ENCODE results near the gene TET2.

DNA sequence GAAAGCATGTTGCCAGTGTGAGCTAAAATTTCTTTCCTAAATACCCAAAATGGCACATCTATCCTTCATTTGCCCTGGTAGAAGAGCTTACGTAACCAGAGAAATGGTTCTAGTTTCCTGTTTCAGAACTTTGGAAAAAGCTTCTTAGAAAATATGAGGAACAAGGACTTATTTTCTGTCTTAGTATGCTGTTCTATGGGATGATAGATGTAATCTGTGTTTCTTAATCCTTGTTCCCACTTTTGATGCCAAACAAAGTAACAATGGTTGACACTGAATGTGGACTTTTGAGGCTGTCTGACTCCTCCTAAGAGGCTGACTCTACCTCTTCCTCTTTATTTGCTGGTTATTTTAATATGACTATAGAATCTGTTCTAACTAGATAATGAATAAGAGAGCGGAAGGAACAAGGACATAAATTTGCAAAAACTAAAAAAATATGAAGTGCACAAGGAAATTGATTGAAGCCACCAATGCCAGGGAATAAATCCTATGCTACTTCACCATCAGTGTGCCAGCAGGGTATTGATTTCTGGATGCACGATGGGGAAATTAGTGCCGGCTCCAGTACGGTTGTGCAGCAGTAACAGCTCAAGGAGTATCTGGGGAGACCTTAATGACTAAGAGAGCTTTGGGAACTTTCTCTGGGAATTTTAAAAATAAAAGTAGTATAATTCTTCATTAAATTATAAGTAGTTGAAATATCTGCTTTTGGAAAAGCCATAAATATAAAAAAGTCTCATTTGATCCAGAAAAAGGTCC lies 39.4 kb upstream of the TET2 start:
- TF ChIP-seq, protein P1, sequence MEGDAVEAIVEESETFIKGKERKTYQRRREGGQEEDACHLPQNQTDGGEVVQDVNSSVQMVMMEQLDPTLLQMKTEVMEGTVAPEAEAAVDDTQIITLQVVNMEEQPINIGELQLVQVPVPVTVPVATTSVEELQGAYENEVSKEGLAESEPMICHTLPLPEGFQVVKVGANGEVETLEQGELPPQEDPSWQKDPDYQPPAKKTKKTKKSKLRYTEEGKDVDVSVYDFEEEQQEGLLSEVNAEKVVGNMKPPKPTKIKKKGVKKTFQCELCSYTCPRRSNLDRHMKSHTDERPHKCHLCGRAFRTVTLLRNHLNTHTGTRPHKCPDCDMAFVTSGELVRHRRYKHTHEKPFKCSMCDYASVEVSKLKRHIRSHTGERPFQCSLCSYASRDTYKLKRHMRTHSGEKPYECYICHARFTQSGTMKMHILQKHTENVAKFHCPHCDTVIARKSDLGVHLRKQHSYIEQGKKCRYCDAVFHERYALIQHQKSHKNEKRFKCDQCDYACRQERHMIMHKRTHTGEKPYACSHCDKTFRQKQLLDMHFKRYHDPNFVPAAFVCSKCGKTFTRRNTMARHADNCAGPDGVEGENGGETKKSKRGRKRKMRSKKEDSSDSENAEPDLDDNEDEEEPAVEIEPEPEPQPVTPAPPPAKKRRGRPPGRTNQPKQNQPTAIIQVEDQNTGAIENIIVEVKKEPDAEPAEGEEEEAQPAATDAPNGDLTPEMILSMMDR (IDR thresholded peaks at IDR 0.05) = no peak
- no peak for TF ChIP-seq POLR2A (IDR thresholded peaks at IDR 0.05)
